ENCODE results near the gene ACSM2A. TPM values are rescaled to one million over a fixed set of nuclear protein-coding genes. Genes with fewer than 3 reads are reported as not detected.

ACSM2A gene
- total RNA-seq (2022; extraction: Qiagen RNA extraction), result not detected in 5 replicates

GRCh38 chr16:20451364-20451763, at the start of gene ACSM2A:
ACSM2A (plus strand) TSS chr16:20451521; CDS start chr16:20460115, 8,594 bp downstream.

GRCh38 chr16:20404637-20405036, 46.7 kb upstream of the ACSM2A start, which contains the start of gene PDILT:
PDILT (minus strand) TSS chr16:20404737; CDS start chr16:20399300, 5,437 bp downstream.

GRCh38 chr16:20409398-20410120, 41.8 kb upstream of the ACSM2A start, which contains the start of gene ACSM5:
ACSM5 (plus strand) TSS chr16:20409534; CDS start chr16:20411485, 1,951 bp downstream.

Other genes with a start within 250 kb of the ACSM2A start
- 0.13 TPM in 1 of 5 replicates, not detected in the others for gene GP2, start 124.0 kb upstream of the ACSM2A start, total RNA-seq (2022; extraction: Qiagen RNA extraction)
- gene UMOD, start 98.8 kb upstream of the ACSM2A start, total RNA-seq (2022; extraction: Qiagen RNA extraction), result not detected in 5 replicates
- not detected in 5 replicates for gene PDILT, start 46.8 kb upstream of the ACSM2A start, total RNA-seq (2022; extraction: Qiagen RNA extraction)
- gene ACSM5, start 42.0 kb upstream of the ACSM2A start, total RNA-seq (2022; extraction: Qiagen RNA extraction), result not detected in 5 replicates
- gene ACSM2B, start 124.8 kb downstream of the ACSM2A start, total RNA-seq (2022; extraction: Qiagen RNA extraction), result not detected in 5 replicates
- not detected in 5 replicates for gene ACSM1, start 246.2 kb downstream of the ACSM2A start, total RNA-seq (2022; extraction: Qiagen RNA extraction)